SU-DHL-6 (cell line): ENCODE data around the gene DCT.

ENCODE experiments used
- H2AFZ ChIP-seq: fragments of 200-600 bp; sonication (generic); 2 replicates; pipeline ENCODE4 v1.6.1; 2014; ENCODE audit warnings: low read depth, mild to moderate bottlenecking, moderate library complexity, mixed read lengths, antibody characterized with exemption, low read length; ENCODE audit not compliant: severe bottlenecking
- H3F3A ChIP-seq: fragments of 200-600 bp; shearing (Covaris generic); 2 replicates; pipeline ENCODE4 v1.6.0; 2016; ENCODE audit warnings: antibody characterized with exemption, mild to moderate bottlenecking; ENCODE audit not compliant: insufficient read depth
- H3K27ac ChIP-seq: fragments of 200-600 bp; sonication (generic); 2 replicates; pipeline ENCODE4 v1.5.1; 2016; ENCODE audit warnings: low read depth, mild to moderate bottlenecking, low read length, moderate library complexity, mixed read lengths
- H3K27me3 ChIP-seq: fragments of 200-600 bp; sonication (generic), shearing (Covaris generic); 2 replicates; pipeline ENCODE4 v1.6.0; 2014; ENCODE audit warnings: mild to moderate bottlenecking, low read length
- H3K36me3 ChIP-seq: fragments of 200-600 bp; sonication (generic); 2 replicates; pipeline ENCODE4 v1.6.1; 2014; ENCODE audit warnings: mild to moderate bottlenecking, low read length, mixed read lengths
- H3K4me2 ChIP-seq: fragments of 300-600, 200-600 bp; shearing (Covaris generic), sonication (generic); 2 replicates; pipeline ENCODE4 v1.6.0; 2014; ENCODE audit warnings: low read length, low read depth, mild to moderate bottlenecking; ENCODE audit not compliant: poor library complexity, severe bottlenecking
- H3K4me3 ChIP-seq: fragments of 200-600 bp; sonication (generic); 2 replicates; pipeline ENCODE4 v1.5.1; 2014; ENCODE audit warnings: antibody characterized with exemption, low read length, mild to moderate bottlenecking, mixed read lengths; ENCODE audit not compliant: insufficient read depth, poor library complexity, severe bottlenecking
- H3K79me2 ChIP-seq: fragments of 200-600 bp; sonication (generic); 2 replicates; pipeline ENCODE4 v1.6.1; 2014; ENCODE audit warnings: mild to moderate bottlenecking, low read length, moderate library complexity; ENCODE audit not compliant: insufficient read depth
- H3K9ac ChIP-seq: fragments of 200-600 bp; sonication (generic); 2 replicates; pipeline ENCODE4 v1.7.0; 2014; ENCODE audit warnings: mild to moderate bottlenecking, low read length
- H3K9me2 ChIP-seq: fragments of 200-600 bp; sonication (generic); replicated peaks from 2 replicates; pipeline ENCODE4 v1.6.1; 2014; ENCODE audit warnings: low read length; ENCODE audit not compliant: insufficient read depth
- H3K9me3 ChIP-seq: fragments of 200-600 bp; sonication (generic); 2 replicates; pipeline ENCODE4 v1.6.1; 2014; ENCODE audit warnings: low read length, mixed read lengths; ENCODE audit not compliant: insufficient read depth
- H4K20me1 ChIP-seq: fragments of 200-600 bp; sonication (generic); 2 replicates; pipeline ENCODE4 v1.6.1; 2014; ENCODE audit warnings: low read depth, mild to moderate bottlenecking, antibody characterized with exemption, low read length, moderate library complexity, mixed read lengths
- EZH2phosphoT487 ChIP-seq: fragments of 200-600 bp; sonication (generic), shearing (Covaris generic); conservative IDR thresholded peaks from 2 replicates; pipeline ENCODE4 v1.6.1; 2018; ENCODE audit warnings: mild to moderate bottlenecking, antibody characterized with exemption, low read length, moderate library complexity, mixed read lengths
- TF ChIP-seq, protein P1 (sequence below): fragments of 200-600 bp; sonication (generic); IDR thresholded peaks from one replicate; pipeline ENCODE4 v1.5.1; 2017; ENCODE audit warnings: antibody characterized with exemption, mild to moderate bottlenecking, low read length, moderate library complexity; ENCODE audit not compliant: insufficient read depth, poor library complexity, severe bottlenecking

The DCT gene

DNA sequence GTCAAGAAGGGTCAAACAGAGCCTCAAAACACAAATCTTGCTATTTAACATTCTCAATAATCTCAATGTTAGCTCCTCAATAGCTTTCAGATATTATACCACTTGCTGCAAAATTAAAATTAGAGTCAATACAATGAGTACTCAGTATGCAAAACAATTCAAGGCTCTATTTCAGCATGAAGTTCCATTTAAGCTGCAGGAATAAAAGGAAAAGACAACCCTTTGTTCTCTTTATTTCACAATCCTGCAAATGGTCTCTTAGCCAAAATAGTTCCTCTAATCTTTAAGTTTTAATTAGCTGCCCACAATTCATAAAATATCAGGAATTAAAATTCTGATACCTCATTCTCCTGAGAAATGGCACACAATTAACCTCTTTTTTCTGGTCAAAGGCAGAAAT is 40.5 kb upstream of the DCT start:
- no peak overlapping the region for H3K27ac ChIP-seq
- H3F3A ChIP-seq, result no peaks in the 10 kb centered on the region
- H3K4me3 ChIP-seq, result no peak overlapping the region
- H3K36me3 ChIP-seq, result no peaks in the 10 kb centered on the region
- H2AFZ ChIP-seq, result no peak overlapping the region
- H4K20me1 ChIP-seq, result no peaks in the 10 kb centered on the region
- H3K79me2 ChIP-seq, result no peaks in the 10 kb centered on the region
- H3K4me2 ChIP-seq, result no peak overlapping the region
- no peaks in the 10 kb centered on the region for H3K27me3 ChIP-seq
- H3K9me3 ChIP-seq, result no peaks in the 10 kb centered on the region
- no peaks in the 10 kb centered on the region for H3K9me2 ChIP-seq
- TF ChIP-seq, protein P1, sequence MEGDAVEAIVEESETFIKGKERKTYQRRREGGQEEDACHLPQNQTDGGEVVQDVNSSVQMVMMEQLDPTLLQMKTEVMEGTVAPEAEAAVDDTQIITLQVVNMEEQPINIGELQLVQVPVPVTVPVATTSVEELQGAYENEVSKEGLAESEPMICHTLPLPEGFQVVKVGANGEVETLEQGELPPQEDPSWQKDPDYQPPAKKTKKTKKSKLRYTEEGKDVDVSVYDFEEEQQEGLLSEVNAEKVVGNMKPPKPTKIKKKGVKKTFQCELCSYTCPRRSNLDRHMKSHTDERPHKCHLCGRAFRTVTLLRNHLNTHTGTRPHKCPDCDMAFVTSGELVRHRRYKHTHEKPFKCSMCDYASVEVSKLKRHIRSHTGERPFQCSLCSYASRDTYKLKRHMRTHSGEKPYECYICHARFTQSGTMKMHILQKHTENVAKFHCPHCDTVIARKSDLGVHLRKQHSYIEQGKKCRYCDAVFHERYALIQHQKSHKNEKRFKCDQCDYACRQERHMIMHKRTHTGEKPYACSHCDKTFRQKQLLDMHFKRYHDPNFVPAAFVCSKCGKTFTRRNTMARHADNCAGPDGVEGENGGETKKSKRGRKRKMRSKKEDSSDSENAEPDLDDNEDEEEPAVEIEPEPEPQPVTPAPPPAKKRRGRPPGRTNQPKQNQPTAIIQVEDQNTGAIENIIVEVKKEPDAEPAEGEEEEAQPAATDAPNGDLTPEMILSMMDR, result no peak
- no peak for TF ChIP-seq EZH2phosphoT487
- H3K9ac ChIP-seq, result no peak overlapping the region

DNA sequence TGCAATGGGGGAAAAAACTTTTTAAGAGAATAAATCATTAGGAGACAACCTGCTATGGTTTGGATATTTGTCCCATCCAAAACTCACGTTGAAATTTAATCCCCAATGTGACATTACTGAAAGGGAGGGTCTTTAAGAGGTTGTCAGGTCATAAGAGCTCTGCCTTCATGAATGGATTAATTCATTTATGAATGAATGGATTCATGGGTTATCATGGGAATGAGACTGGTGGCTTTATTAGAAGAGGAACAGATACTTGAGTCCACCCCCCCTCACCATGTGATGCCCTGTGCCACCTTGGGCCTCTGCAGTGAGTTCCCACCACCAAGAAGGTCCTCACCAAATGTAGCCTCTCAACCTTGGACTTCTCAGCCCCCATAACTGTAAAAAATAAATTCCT is 37.0 kb upstream of the DCT start:
- no peak for TF ChIP-seq EZH2phosphoT487
- TF ChIP-seq, protein P1, result no peak
- Histone ChIP-seq H3K79me2 (no peaks in the 10 kb centered on the region), H3K27me3 (no peaks in the 10 kb centered on the region), H3K4me3 (no peak overlapping the region), H3K36me3 (no peaks in the 10 kb centered on the region), H3K9me2 (no peaks in the 10 kb centered on the region), H3K9me3 (no peaks in the 10 kb centered on the region), H3K27ac (no peak overlapping the region), H4K20me1 (no peaks in the 10 kb centered on the region), H3K9ac (no peak overlapping the region), H3K4me2 (no peak overlapping the region), H2AFZ (no peak overlapping the region), H3F3A (no peaks in the 10 kb centered on the region)

DNA sequence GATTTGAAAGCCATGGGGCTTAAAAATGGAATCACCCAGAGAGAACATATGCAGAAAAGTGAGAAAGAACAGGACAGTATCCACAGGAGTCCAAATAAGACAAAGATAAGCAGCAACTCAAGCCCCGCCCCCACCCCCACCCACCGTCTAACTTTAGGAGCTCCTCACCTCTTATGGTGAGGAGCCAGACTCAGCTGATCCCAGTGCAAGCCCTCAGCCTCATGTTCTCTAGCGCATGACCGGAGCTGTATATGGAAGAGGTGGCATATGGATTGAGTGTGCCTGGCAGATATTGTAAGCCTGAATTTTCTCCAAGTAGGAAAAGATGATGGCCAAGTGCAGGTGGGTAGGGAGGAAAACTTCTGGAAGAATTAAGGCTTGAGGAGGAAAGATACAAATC is 36.4 kb upstream of the DCT start:
- H3K9me2 ChIP-seq, result no peaks in the 10 kb centered on the region

More for the DNA sequence above, 36.4 kb upstream of the DCT start:
- Histone ChIP-seq H4K20me1 (no peaks in the 10 kb centered on the region), H3K9me3 (no peaks in the 10 kb centered on the region), H3K36me3 (no peaks in the 10 kb centered on the region), H3K9ac (no peak overlapping the region), H3K79me2 (no peaks in the 10 kb centered on the region), H3K4me3 (no peak overlapping the region), H3F3A (no peaks in the 10 kb centered on the region), H2AFZ (no peak overlapping the region), H3K4me2 (no peak overlapping the region), H3K27ac (no peak overlapping the region), H3K27me3 (no peaks in the 10 kb centered on the region)
- TF ChIP-seq, protein P1, result no peak
- TF ChIP-seq EZH2phosphoT487, result no peak
